HG03469 (cell line): ENCODE results near the gene HOXA9.

Experiments
- ATAC-seq: cut with Tn5 transposase; IDR thresholded peaks from one replicate; pipeline ENCODE4 v1.9.1; 2021; ENCODE audit warnings: mild to moderate bottlenecking, moderate library complexity, moderate number of reproducible peaks; ENCODE audit not compliant: unreplicated experiment

The HOXA9 gene

DNA sequence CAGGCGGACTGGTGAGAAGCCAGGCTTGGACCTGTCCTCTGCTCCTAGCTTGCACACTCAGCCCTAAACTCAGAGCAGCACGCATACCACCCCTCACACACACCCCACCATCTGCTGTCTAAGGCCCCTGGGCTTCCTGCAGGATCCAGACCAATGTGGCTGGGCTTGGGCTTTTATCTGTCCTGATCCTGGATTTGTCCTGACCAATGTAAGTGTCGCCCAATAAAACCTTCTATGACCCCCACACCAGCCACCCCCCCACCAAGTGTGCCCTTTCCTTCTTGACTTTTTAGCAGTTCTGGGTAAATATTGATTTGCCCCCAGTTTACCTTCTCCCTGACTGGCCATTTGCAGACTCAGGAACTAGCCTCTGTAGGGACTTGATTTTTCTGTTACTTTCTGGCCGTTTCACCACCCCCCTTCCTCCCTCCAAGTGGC lies 36.3 kb upstream of the HOXA9 start:
- ATAC-seq: no peak

- no peak for ATAC-seq
Observed at GRCh38 chr7:27200761-27201579, 35.6 kb upstream of the HOXA9 start.

DNA sequence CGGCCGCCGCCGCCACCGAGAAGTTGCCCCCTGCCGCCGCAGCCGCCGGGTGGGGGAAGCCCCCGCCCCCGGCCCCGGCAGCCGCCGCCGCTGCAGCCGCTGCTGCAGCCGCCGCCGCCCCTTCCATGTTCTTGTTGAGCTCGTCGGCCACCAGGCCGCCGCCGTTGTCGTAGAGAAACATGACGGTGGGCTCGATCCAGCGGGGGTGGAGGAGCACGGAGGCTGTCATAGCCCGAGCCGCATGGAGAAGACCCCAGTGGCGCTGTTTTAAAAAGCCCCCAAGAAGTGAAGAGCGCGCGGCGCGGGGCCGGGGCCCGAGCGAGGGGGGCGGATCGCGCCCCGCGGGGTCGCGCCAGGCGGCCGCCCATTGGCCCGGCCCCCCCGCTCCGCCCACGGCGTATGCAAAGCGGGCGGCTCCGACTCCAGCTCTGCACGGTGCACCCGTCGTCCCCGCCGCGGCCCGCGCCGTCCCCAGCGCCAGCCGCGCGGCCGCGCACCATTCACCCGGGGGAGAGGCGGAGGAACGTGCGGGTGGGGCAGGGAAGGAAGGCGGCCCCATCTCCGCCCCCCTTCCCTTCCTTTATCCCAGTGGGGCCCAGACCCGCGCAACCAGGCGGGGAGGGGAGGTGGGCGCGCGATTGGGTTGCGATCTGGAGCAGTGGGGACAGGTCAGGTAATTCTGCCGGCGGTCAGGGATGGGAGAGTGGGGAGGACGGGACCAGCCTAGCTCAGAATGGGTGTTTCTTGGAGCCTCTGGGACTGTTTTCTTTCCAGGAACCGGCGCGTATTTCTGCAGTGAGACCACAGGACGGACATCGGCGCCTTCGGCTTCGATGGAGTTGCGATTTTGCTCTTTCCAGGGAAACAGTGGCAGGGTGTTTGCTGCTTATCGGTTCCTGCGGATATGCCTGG lies 34.8 kb upstream of the HOXA9 start, which contains the start of gene HOXA13:
HOXA13 (minus strand) TSS at position 243 of the 912 bp plus-strand sequence; CDS start at position 229, 14 bp downstream.
- ATAC-seq: no peak

- ATAC-seq: no peak
Observed at GRCh38 chr7:27198871-27199801, 33.8 kb upstream of the HOXA9 start.

DNA sequence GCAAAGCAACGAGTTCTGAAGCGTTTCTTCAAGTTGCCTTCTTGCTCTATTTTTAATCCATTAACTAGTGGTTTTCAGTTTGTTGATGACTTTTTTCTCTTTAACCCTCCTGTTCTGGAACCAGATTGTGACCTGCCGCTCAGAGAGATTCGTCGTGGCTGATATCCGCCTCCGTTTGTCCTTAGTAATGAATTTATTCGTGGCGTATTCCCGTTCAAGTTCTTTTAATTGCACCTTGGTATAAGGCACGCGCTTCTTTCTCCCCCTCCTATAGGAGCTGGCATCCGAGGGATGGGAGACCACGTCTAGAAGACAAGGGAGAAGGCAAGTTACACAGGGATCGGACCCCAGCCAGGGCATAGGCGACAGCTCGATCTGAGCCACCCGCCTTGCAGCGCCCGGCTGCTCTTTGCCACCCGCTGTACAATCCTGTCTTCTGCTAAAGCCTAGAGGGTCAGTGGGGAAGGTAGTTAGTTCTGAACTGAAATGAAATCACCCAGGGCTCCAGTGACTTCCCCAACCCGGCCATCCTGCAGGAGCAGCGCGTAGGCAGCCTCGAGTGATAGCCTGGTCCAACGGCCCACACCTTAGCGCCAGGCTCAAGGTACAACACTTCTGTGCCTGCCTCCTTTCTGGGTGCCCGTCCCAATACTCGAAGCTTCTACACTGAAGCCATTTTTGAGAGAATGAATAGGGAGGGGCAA lies 33.0 kb upstream of the HOXA9 start:
- no peak for ATAC-seq

GRCh38 chr7:27197137-27198042 lies 32.1 kb upstream of the HOXA9 start:
- ATAC-seq: no peak

- ATAC-seq: no peak
Observed at GRCh38 chr7:27196287-27196767, 31.0 kb upstream of the HOXA9 start.

DNA sequence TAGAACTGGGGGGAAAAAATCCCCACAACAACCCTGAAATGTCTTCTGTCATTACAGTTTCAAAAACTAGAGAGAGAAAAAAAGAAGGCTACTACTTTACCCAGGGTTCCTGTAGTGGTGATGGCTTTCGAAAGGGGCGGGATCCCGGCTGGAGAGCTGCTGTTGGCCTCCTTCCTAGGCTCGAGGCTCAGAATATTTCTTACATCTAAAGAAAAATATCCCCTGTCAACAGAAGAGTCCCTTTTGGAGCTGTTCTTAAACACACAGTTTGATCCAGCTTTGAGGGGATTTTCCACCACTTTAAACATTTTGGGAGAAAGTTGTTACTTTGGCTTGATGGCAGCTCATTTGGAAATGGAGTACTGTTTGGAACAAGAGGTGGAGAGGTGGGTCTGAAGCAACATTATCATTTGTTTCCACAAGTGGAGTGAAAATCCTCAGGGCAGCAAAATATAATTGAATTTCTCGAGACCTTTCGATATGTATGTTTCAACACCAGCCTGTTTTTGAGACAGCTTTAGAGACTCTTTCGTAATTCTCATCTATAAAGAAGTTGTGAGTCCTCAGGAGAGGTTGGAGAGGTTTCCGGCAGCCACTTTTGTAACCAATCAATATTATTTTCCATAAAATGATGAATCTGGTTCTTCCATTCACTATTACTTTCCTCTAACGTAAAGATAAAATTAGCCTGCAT lies 29.5 kb upstream of the HOXA9 start:
- ATAC-seq: no peak

GRCh38 chr7:27194002-27194352 lies 28.6 kb upstream of the HOXA9 start:
- ATAC-seq: no peak

GRCh38 chr7:27193335-27194001 lies 28.1 kb upstream of the HOXA9 start:
- no peak for ATAC-seq

- no peak for ATAC-seq
Observed at GRCh38 chr7:27192546-27193334, 27.4 kb upstream of the HOXA9 start.

DNA sequence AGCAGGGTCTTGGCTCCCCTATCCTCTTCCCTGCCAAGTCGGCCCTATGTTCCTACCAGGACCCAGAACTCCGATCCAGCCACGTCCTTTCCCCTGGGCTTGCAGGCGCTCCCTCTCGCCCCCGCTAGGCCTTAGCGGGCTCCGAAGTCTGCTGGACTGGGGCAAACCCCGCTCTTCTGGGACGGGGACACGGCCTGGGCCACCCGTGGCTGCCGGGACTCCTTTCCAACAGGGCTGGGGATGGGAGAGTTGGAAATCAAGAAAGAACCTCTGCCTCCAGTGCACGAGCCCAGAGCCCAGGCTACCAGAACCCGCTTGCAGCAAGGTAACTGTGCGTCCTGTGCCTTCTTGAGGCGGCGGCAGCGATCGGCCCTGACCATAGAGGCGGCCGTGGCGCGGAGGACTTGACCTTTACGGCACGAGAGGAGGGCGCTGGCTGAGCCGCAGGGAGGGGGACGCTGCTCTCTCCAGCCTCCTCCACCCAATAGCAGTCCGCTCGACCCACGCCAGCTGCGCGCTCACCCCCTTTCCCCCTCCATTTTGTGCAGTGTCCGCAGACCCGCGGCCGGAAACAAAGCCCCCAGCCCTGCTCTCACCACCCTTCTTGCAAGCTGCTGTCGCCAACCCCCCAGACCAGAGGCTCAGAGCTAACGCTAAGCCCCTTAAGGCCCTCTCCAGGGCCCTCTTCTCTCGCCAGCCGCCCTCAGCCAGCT lies 26.7 kb upstream of the HOXA9 start:
- no peak for ATAC-seq

DNA sequence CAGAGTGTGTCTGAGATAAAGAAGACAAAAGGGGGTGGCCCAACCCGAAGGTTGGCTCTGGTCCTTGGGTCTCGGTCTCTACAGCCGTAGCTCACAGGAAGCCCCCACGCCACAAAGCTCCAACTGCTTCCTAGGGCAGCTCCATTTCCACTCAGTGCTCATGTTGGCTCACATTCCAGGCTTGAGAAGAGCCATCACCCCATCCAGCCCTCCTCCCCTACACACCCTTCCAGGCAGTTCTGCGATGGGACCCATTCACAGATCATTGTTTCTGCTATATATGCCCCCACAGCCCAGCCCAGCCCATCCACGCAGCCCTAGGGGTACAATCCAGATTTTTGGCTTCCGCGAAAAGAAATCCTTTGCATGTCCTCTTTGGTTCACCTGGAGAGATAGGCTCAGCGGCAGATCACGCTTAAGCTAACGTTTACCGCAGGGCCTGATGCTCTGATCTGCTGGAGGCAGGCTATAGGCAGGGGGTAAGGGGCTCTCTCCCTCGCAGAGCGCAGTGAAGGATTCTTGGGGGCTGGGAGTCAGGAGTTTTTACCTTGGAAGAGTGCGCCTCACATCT lies 25.9 kb upstream of the HOXA9 start:
- ATAC-seq: no peak

DNA sequence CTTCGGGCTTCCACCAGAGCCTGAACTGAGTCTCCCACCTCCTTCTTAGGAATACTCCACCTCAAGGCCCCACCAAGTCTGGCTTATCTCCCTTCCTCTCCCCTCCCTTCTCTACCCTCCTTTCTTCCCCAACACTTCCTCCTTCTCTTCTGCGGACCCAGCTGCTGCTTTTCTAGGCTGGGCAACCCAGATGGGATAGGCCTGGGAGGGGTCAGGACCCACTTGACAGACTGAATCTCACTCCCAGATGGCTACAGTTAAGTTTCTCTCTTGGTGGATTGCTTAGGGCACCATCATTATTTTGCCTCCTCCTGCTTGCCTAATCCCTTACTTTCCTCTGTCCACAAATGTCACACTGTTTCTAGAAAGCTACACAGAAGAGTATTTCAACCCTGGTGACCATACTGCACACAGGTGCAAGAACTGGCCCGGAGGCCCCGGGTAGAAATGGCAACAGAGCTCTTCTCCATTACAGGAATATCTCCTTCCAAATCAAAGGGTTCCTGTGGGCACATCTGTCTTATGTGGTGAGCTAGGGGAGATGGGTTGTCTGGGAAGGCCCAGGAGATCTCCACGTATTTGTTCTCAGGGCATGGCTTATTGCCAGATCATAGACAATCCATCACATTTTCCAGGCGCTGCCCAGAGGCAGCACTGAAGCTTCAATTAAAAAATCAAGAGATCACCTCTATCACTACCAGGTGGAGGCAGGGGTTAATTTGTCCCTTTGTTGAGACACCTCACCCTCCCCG lies 24.8 kb upstream of the HOXA9 start:
- ATAC-seq: no peak

DNA sequence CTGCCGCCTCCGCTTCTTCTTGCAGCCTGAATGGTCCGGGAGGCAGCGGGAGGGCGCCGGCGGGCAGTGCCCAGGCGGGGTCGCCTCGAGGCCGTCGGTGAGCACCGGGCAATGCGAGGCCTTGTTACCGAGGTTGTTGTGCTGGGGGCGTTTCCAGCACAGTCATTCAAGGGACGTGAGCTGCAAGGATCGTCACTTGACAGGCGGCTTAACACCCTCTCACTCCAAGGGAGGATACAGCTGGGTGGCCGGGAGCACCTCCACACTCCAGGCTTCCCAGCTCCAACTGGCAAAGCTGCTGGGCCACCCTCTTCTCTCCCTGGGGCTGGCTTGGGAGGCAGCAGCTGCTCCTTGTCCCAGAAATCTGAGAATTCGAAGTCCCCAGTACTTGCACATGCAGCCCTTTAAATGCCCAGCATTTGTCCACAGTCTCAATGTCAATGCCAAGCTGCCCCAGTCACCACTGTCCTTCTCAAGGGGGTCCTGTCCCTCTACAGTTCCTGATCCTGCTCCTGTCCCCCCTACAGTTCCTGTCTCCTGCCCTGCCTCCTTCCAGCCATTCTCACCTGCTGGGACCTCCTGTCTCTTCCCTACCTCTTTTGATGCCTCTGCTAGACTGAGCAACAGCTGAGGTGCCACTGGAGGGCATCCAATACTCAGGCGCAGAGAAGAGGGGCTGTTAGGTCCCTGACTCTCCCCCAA lies 24.1 kb upstream of the HOXA9 start:
- ATAC-seq: no peak
